GM21360 (cell line): Measurements from ENCODE around the gene KRTAP10-6.
"Not testable (repeated sequence)": the region's sequence is repeated elsewhere in the genome, so short reads cannot be mapped to it uniquely, and the experiment has no call there.

Experiments
- ATAC-seq: cut with Tn5 transposase; IDR thresholded peaks from one replicate; pipeline ENCODE4 v1.9.1; 2021; ENCODE audit warnings: mild to moderate bottlenecking, moderate library complexity; ENCODE audit not compliant: unreplicated experiment

The KRTAP10-6 gene

GRCh38 chr21:44592446-44593311 lies at the start of gene KRTAP10-6:
Gene KRTAP10-6, minus strand, starts transcription at chr21:44592505. Its CDS starts 21 bp downstream, at chr21:44592484.
- ATAC-seq: no peak

DNA sequence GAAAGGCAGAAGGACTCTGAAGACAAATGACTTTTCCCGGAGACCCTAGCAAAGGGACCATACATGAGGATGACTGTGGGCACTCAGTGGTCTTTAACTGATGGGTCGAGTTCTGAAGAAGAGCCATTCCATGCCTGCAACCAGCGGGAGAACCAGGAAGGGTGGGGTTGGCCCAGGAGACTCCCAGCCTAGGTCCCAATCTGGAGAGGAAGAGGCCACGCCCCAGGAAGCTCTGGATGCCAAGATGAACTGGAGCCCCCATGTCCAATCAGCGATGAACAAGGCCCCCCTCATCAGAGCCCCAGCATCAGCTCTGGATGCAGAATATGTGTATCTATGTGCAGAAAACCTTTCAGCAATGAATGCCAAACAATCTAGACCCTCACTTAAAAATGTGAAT lies 48.5 kb upstream of the KRTAP10-6 start:
- no peak for ATAC-seq

DNA sequence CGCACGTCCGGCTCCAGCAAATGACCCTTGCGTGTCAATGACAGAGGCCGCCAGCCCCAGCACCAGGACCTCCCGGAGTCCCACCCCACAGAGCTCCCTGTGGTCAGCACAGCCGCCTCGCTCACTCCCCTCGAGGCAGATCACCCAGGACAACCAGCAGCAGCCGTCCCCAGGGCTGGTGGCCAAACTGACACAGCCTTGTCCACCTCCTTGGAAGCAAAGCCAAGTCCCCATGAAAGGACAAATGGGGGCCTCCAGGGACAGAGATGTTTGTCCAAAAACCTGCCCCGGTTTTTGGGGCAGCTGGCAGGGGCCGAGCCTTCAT lies 47.0 kb upstream of the KRTAP10-6 start:
- no peak for ATAC-seq

GRCh38 chr21:44638506-44639330 lies 46.4 kb upstream of the KRTAP10-6 start:
- ATAC-seq: not testable (repeated sequence)

GRCh38 chr21:44637851-44638348 lies 45.6 kb upstream of the KRTAP10-6 start:
- not testable (repeated sequence) for ATAC-seq

GRCh38 chr21:44637018-44637850 lies 44.9 kb upstream of the KRTAP10-6 start, which contains the start of gene KRTAP10-10:
Gene KRTAP10-10, plus strand, starts transcription at chr21:44637356. Its CDS starts 62 bp downstream, at chr21:44637418.
- ATAC-seq: no peak

- ATAC-seq: no peak
These were observed 44.1 kb upstream of the KRTAP10-6 start for GRCh38 chr21:44636209-44637017.

GRCh38 chr21:44632067-44632466 lies 39.8 kb upstream of the KRTAP10-6 start:
- ATAC-seq: no peak

DNA sequence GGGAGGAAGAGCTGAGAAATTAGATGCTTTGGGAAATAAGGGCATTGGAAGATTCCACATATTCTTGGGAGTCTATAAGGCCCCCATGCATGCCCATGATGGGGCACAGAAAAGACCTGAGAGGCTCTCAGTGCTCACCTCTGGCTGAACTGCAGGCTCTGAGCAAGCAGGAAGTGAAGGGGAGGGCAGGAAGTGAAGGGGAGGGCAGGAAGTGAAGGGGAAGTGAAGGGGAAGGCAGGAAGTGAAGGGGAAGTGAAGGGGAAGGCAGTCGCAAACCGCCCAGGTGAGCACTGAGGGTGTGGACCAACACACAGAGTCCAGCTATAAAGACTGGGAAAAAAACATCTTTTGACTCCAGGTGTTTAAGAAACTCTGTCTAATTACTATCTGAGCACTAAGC lies 38.1 kb upstream of the KRTAP10-6 start:
- no peak for ATAC-seq

DNA sequence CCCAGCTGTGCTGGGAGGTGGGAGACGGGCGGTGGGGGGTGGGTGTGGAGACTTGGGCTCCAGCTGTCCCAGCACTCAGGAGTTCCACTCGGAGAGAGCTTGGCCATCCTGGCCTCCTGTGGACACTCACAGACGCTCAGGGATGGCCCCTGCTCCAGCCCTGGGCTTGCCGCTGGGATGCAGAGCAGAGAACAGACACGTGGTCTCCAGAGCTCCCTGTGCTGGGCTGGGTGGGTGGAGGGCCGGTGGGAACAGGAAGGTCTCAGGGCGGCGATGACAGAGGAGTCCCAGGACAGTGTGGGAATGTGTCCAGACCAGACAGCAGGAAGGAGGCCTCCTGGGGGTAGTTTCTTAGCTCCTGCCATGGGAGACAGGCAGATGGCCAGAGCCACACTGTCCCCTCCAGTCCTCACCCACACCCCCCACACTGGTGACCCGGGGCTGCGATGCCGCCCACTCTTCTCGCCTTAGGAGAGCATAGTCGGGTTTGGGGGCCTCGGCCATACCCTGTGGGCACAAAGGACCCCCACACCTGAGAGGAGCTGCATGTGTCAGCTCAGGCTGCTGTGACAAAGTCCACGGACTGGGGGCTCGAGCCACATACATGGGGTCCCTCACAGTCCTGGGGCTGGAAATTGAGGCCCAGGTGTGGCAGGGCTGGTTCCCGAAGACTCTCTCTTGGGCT lies 36.5 kb upstream of the KRTAP10-6 start:
- no peak for ATAC-seq

GRCh38 chr21:44627831-44628233 lies 35.5 kb upstream of the KRTAP10-6 start:
- ATAC-seq: not testable (repeated sequence)

DNA sequence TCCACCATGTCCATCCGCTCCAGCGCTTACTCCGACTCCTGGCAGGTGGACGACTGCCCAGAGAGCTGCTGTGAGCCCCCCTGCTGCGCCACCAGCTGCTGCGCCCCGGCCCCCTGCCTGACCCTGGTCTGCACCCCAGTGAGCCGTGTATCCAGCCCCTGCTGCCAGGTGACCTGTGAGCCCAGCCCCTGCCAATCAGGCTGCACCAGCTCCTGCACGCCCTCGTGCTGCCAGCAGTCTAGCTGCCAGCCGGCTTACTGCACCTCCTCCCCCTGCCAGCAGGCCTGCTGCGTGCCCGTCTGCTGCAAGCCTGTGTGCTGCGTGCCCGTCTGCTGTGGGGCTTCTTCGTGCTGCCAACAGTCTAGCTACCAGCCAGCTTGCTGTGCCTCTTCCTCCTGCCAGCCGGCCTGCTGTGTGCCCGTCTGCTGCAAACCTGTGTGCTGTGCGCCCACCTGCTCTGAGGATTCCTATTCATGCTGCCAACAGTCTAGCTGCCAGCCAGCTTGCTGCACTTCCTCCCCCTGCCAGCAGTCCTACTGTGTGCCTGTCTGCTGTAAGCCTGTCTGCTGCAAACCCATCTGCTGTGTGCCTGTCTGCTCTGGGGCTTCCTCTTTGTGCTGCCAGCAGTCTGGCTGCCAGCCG lies 35.0 kb upstream of the KRTAP10-6 start:
- not testable (repeated sequence) for ATAC-seq

- ATAC-seq: no peak
These were observed 34.4 kb upstream of the KRTAP10-6 start, which contains the start of gene KRTAP10-9 for GRCh38 chr21:44626673-44627143. Gene KRTAP10-9, plus strand, starts transcription at chr21:44627093. Its CDS starts 79 bp downstream, at chr21:44627172.

- no peak for ATAC-seq
These were observed 34.0 kb upstream of the KRTAP10-6 start for GRCh38 chr21:44626262-44626661.

DNA sequence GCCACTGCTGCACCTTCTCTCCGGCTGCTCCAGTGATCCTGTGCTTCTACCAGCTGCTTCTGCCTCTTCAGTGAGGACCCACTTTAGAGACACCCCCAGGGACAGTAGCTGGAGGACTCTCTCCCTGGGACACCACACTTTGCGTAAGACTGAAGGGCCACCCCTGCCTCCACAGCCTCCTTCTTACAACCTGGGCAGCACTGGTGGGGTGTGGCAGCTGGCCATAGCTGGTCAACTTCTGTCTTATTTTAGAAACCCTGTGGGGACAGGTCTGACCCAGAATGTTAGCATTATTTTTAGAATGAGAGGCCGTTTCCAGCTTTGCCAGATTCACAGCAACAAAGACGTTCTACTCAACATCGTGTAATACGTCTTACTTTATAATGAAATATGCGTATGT lies 33.5 kb upstream of the KRTAP10-6 start:
- no peak for ATAC-seq

DNA sequence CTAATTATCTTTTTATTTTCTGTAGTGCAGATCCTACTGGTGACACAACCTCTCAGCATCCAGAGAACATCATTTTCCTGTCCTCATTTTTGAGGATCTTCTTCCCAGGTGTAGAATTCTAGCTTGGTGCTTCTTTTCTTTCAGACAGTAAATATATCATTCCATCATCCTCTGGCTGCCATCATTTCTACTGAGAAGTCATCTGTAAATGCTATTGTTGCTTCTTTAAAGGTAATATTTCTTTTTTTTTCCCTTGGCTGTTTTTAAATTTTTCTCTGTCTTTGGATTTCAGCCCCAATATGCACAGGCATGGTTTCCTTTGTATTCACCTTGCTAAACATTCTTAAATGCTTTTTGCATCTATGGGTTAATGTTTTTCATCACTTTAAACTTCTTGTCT lies 31.3 kb upstream of the KRTAP10-6 start:
- no peak for ATAC-seq

DNA sequence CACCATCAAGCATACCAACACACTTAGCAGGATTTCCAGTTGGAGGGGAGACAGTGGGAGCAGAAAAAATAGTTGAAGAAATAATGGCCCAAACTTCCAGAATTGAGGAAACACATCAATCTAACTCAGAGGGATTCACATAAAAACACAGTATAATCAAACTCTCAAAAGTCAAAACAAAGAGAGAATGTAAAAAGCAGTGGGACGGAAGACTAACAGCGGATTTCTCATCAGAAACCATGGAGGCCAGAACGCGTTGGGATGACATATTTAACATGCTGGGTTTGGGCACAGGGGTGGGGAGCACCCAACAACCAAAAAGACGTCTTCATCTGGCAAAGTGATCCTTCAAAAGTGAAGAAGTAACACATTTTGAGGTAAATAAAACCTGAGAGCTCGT lies 27.6 kb upstream of the KRTAP10-6 start:
- ATAC-seq: no peak

GRCh38 chr21:44618909-44619308 lies 26.6 kb upstream of the KRTAP10-6 start:
- no peak for ATAC-seq

DNA sequence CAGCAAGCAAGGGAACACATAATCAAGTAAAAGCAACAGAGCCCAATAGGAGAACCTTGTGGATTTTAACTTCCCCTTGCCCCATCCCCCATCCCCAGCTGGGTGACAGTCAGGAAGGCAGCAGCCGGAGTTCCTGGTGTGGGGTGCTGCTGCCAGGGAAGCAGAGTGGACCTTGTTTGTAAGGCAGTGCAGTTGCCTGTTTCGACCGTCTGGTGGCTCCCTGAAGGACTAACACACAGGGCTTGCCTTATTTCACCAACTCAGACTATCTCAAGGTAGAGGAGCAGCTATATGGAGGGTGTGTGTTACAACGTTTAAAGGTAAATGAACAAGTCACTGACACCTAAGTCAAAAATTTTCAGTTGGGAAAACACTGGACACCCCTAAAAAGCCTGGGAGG lies 26.2 kb upstream of the KRTAP10-6 start:
- ATAC-seq: no peak
